Activated CD4-positive, alpha-beta T cell treated with anti-CD3 and anti-CD28 coated beads, Interleukin-2, amount 50 U/mL, for 16 hours (primary cell): ENCODE measurements around the gene SF3B4.
A peak's percentile ranks its signal among the peaks of the same experiment; 100 is the strongest.

ENCODE experiments used
- DNase-seq: peaks from one replicate; pipeline ENCODE4 v3.0.0-alpha.2; 2020

Gene SF3B4

GRCh38 chr1:149932474-149932873 lies 4.9 kb upstream of the SF3B4 start:
- no peak for DNase-seq

- no peak for DNase-seq
Measured at GRCh38 chr1:149931212-149931790, 3.7 kb upstream of the SF3B4 start.

- DNase-seq, result no peak
Measured at GRCh38 chr1:149929856-149930255, 2.3 kb upstream of the SF3B4 start.

- no peak for DNase-seq
Measured at GRCh38 chr1:149928401-149928724, 760 bp upstream of the SF3B4 start.

GRCh38 chr1:149927056-149927562 lies 494 bp downstream of the SF3B4 start:
- DNase-seq, result no peak

GRCh38 chr1:149926296-149926695 lies 1.3 kb downstream of the SF3B4 start:
- DNase-seq, result no peak

GRCh38 chr1:149925751-149926150 lies 1.9 kb downstream of the SF3B4 start:
- no peak for DNase-seq

GRCh38 chr1:149925345-149925744 lies 2.3 kb downstream of the SF3B4 start:
- no peak for DNase-seq

- no peak for DNase-seq
Measured at GRCh38 chr1:149923626-149924025, 4.0 kb downstream of the SF3B4 start.

GRCh38 chr1:149917571-149918144 lies 9.9 kb downstream of the SF3B4 start, which contains the start of gene SV2A:
Gene SV2A (minus strand): TSS chr1:149917844. CDS start chr1:149913840, 4,004 bp downstream.
- peak; percentile 18 for DNase-seq

- DNase-seq, result no peak
Measured at GRCh38 chr1:149916898-149917252, 10.7 kb downstream of the SF3B4 start.

GRCh38 chr1:149916193-149916897 lies 11.3 kb downstream of the SF3B4 start:
- DNase-seq, result no peak

GRCh38 chr1:149915429-149916192 lies 12.0 kb downstream of the SF3B4 start:
- DNase-seq, result no peak

GRCh38 chr1:149914545-149914944 lies 13.1 kb downstream of the SF3B4 start:
- DNase-seq, result no peak

- DNase-seq, result no peak
Measured at GRCh38 chr1:149906570-149907075, 21.0 kb downstream of the SF3B4 start.

- no peak for DNase-seq
Measured at GRCh38 chr1:149903836-149904491, 23.6 kb downstream of the SF3B4 start.

- peak; percentile 90 for DNase-seq
Measured at GRCh38 chr1:149899460-149900284, 27.9 kb downstream of the SF3B4 start, which contains the start of gene BOLA1. Gene BOLA1 (plus strand): TSS chr1:149899568. CDS start chr1:149900060, 492 bp downstream.

GRCh38 chr1:149896575-149896974 lies 31.0 kb downstream of the SF3B4 start:
- DNase-seq, result no peak

- DNase-seq, result no peak
Measured at GRCh38 chr1:149888999-149889289, 38.7 kb downstream of the SF3B4 start.

- peak; percentile 94 for DNase-seq
Measured at GRCh38 chr1:149888247-149888998, 39.2 kb downstream of the SF3B4 start.
